GM18868 (cell line): ENCODE measurements around the gene TMTC1.
"Not testable (repeated sequence)": the region's sequence is repeated elsewhere in the genome, so short reads cannot be mapped to it uniquely, and the experiment has no call there.

Experiments
- ATAC-seq: cut with Tn5 transposase; IDR thresholded peaks from one replicate; pipeline ENCODE4 v1.9.1; 2021; ENCODE audit warnings: mild to moderate bottlenecking, moderate library complexity; ENCODE audit not compliant: unreplicated experiment

TMTC1 gene

GRCh38 chr12:29783773-29784666, at the start of gene TMTC1:
Gene TMTC1, minus strand, starts transcription at chr12:29783942. Its CDS starts 191 bp downstream, at chr12:29783751.
- no peak for ATAC-seq

GRCh38 chr12:29831173-29831572, 47.4 kb upstream of the TMTC1 start:
- ATAC-seq, result no peak

GRCh38 chr12:29830391-29830790, 46.6 kb upstream of the TMTC1 start:
- ATAC-seq, result no peak

GRCh38 chr12:29818916-29819623, 35.3 kb upstream of the TMTC1 start:
- ATAC-seq, result no peak

- ATAC-seq, result no peak
These were observed 33.4 kb upstream of the TMTC1 start for GRCh38 chr12:29816874-29817725.

- not testable (repeated sequence) for ATAC-seq
These were observed 26.0 kb upstream of the TMTC1 start for GRCh38 chr12:29809616-29810361.

GRCh38 chr12:29807129-29807528, 23.4 kb upstream of the TMTC1 start:
- no peak for ATAC-seq

GRCh38 chr12:29804019-29804418, 20.3 kb upstream of the TMTC1 start:
- no peak for ATAC-seq

- no peak for ATAC-seq
These were observed 15.8 kb upstream of the TMTC1 start for GRCh38 chr12:29799591-29799990.

- no peak for ATAC-seq
These were observed 14.0 kb upstream of the TMTC1 start for GRCh38 chr12:29797565-29798355.

- no peak for ATAC-seq
These were observed 13.1 kb upstream of the TMTC1 start for GRCh38 chr12:29796823-29797263.

GRCh38 chr12:29795715-29796114, 12.0 kb upstream of the TMTC1 start:
- ATAC-seq, result no peak

- ATAC-seq, result no peak
These were observed 11.1 kb upstream of the TMTC1 start for GRCh38 chr12:29794862-29795261.

GRCh38 chr12:29792853-29793252, 9.1 kb upstream of the TMTC1 start:
- no peak for ATAC-seq

- ATAC-seq, result no peak
These were observed 8.4 kb upstream of the TMTC1 start for GRCh38 chr12:29792132-29792531.

GRCh38 chr12:29782871-29783772, 620 bp downstream of the TMTC1 start:
- peak; percentile 7 for ATAC-seq

- ATAC-seq, result peak; percentile 83
These were observed 1.4 kb downstream of the TMTC1 start for GRCh38 chr12:29782285-29782870.

GRCh38 chr12:29781705-29782266, 2.0 kb downstream of the TMTC1 start:
- ATAC-seq, result peak; percentile 49
